HG02610 (cell line): Measurements from ENCODE around the gene MAPKAP1.
"Not testable (repeated sequence)": the region's sequence is repeated elsewhere in the genome, so short reads cannot be mapped to it uniquely, and the experiment has no call there.

ENCODE experiments used
- ATAC-seq: cut with Tn5 transposase; IDR thresholded peaks from one replicate; pipeline ENCODE4 v1.9.1; 2021; ENCODE audit warnings: mild to moderate bottlenecking, moderate library complexity; ENCODE audit not compliant: unreplicated experiment

The MAPKAP1 gene

DNA sequence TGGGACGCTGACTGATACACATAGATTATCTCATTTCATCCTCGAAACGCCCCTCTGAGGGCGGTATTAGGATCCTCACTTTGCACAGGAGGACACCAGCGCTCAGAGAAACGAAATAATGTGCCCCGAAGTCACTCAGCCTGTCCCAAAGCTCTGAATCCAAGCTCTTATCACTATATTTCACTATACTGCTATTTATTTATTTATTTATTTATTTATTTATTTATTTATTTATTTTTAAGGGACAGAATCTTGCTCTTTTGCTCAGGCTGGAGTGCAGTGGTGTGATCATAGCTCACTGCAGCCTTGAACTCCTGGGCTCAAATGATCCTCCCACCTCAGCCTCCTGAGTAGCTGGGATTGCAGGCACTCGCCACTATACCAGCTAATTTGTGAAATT is 306.8 kb downstream of the MAPKAP1 start:
- ATAC-seq = not testable (repeated sequence)

DNA sequence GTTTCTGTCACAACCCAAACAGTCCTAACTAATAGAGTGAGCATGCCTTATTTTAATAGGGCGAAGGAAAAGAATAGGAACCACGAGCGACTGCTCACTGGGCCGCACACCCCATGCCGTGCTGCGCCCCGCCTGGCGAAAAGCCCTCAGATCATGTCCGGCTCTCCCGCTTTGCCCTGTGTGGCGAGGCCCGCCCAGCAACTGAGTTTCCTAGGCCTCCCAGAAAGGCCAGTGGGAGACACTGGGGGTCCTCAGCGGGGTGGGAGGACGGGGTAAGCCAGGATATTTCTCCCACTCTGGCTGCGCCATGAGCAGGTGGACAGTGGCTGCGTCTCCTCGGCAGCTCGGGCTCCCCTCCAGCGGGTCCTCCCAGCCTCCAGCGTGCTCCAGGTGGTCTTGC is 307.3 kb downstream of the MAPKAP1 start:
- ATAC-seq = no peak

DNA sequence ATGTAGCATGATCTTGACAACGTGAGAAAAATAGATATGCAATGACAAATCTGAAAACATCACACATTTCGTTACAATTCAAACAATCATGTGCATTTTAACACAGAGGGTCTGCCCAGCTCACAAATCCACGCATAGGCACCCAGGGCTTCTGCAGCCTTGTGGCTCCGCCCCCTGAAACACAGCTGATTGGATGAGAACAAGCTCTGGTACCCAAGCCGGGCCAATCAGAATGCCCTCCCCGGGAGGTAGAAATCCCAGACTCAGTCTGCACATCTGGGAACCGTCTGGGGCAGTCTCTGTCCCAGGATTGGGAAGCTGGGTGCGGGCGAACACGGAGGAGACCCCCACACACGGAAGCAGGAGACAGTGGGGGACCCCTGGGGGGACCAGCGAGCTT is 307.8 kb downstream of the MAPKAP1 start:
- ATAC-seq = no peak

DNA sequence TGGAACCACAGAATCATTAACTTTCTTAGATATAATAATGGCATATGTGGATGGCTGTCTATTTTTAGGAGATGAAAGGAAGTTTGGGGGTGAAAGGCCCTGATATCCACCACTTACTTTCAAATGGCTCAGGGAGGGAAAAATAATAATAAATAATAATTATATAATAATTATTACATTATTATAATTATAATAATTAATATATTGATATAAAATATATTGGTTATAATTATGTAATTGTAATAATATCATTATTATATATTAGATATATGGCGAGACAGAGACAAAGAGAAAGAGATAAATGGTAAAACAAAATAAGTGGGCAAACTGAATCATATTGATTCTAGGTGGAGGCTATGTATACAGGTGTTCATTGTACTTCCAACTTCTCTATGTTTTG is 308.8 kb downstream of the MAPKAP1 start:
- no peak for ATAC-seq

DNA sequence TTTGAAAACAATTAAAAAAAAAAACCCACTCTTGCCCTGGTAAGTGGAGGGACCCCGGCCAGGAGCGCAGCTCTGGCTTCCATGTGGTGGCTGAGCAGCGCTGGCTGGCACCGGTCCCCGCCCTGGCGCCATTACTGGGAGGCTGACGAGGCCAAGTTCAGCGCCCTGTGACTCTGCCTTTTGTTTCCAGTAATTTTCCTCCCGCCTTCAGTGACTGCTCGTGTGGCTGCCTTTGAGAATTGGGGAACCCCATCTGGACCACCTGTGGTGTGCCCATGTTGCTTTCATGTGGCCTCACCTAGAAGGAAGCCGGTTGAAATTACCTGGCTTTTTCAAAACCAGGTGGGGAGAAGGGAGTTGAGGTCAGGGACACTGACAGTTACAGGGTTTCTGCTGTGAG is 309.3 kb downstream of the MAPKAP1 start:
- ATAC-seq = no peak

GRCh38 chr9:125396799-125397198 is 310.2 kb downstream of the MAPKAP1 start:
- no peak for ATAC-seq

- peak; percentile 73 for ATAC-seq
Measured at GRCh38 chr9:125393426-125393825, 313.6 kb downstream of the MAPKAP1 start.

DNA sequence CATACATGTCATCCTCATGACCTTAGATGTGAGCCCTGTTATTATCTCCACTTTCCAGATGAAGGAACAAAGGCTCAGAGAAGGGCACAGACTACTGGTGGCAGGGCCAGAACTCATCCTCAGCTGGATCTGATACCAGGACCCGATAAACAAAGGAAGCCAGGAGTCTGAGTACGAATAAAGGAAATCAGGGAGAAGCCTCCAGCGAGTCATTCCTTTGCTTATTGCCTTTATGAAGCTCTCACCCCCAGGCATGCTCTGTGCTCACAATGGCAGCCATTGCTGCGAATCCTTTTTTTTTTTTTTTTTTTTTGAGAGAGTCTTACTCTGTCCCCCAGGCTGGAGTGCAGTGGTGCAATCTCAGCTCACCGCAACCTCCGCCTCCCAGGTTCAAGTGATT is 315.3 kb downstream of the MAPKAP1 start:
- ATAC-seq = no peak

GRCh38 chr9:125388978-125389377 is 318.0 kb downstream of the MAPKAP1 start:
- no peak for ATAC-seq

DNA sequence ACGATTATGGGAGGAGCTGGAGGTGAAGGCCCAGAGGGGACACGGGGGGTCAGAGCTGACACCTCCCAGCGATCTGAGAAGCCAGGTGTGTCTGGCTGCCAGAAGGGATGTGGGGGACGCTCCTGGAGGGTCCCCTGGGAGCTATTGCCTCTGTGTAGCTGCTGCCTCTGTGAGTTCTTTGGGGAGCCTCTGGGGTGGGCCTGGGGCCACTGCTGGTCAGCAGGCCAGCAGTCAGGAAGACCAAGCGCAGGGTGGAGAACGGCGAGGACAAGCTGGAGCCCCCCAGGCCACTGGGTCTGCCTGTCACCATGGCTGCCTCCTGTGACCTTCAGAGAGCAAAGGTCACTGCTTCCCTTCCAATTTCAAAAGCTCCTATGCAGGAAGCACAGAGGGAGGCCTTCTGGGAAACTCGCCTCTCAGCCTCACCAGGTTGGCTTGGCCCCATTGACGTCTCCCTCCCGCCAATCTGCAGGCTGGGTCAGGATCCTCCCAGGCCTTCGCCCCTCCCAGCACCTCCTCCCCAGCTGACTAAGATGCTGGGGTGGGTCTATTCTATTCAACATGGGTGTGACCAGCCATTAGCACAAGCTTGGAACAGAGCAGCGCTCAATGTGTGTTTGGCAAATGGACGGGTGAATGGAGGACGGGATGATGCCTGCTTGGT is 319.0 kb downstream of the MAPKAP1 start:
- no peak for ATAC-seq
